Esophagus muscularis mucosa (tissue), 3 donors: Measurements from ENCODE around the gene CIT.

Source experiments
- EP300 ChIP-seq: sonication (generic); formaldehyde crosslinking; IDR thresholded peaks from one replicate; pipeline ENCODE4 v1.6.1; 2017; ENCODE audit warnings: antibody characterized with exemption
- POLR2AphosphoS5 ChIP-seq, 2 donors: sonication (generic); formaldehyde crosslinking; IDR thresholded peaks; one replicate each; pipeline ENCODE4 v1.6.1; 2017; ENCODE audit warnings: antibody characterized with exemption in 2 of 2

GRCh38 chr12:119803381-119803791 lies 73.7 kb downstream of the CIT start:
- TF ChIP-seq POLR2AphosphoS5 (IDR thresholded peaks at IDR 0.05) (no peak), EP300 (no peak)
